Fibroblast of pulmonary artery (primary cell): ENCODE data around the gene C9.

Experiments used
- DNase-seq: peaks from one replicate; pipeline ENCODE4 v3.0.0-alpha.2; 2010; ENCODE audit warnings: low read depth
- H3K4me3 ChIP-seq: replicated peaks from 2 replicates; pipeline ENCODE4 v1.5.1; 2011; ENCODE audit warnings: low read depth, mild to moderate bottlenecking, control low read depth, low read length, moderate library complexity
- TF ChIP-seq, protein P1 (sequence below): IDR thresholded peaks from 2 replicates; pipeline ENCODE4 v1.5.1; 2011; ENCODE audit warnings: mild to moderate bottlenecking, control low read depth, low read length, inconsistent platforms; ENCODE audit errors: missing control alignments

C9 gene

DNA sequence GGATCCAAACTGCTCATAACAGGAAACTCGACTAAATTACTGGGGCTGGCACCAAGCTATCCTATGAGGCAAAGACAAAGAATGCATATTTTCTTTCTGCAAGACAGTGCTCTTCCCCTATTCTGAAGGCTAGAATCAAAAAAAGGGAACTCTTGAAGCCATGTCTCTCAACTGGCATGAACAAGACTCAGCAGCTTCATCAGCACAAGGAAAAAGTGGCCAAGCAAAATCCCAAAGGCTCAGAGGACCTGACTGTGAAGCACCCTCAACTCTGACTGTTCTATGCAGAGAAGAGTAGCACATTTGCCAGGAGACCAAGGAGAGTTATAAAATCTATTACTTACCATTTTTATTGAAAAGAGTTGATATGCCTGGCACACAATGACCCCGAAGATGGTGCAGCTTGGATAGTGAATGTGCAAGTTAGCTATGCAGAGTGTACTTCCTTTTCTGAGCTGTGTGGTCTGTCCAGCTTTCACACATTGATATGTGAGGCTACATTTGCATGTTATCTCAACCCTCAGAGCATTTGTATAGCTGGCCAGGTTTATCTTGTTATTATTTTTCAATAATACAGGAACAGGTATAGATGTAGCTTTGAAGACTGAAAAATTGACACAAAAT, 94.0 kb downstream of the C9 start:
- DNase-seq: no peak
- no peak overlapping the region for H3K4me3 ChIP-seq
- TF ChIP-seq, protein P1, sequence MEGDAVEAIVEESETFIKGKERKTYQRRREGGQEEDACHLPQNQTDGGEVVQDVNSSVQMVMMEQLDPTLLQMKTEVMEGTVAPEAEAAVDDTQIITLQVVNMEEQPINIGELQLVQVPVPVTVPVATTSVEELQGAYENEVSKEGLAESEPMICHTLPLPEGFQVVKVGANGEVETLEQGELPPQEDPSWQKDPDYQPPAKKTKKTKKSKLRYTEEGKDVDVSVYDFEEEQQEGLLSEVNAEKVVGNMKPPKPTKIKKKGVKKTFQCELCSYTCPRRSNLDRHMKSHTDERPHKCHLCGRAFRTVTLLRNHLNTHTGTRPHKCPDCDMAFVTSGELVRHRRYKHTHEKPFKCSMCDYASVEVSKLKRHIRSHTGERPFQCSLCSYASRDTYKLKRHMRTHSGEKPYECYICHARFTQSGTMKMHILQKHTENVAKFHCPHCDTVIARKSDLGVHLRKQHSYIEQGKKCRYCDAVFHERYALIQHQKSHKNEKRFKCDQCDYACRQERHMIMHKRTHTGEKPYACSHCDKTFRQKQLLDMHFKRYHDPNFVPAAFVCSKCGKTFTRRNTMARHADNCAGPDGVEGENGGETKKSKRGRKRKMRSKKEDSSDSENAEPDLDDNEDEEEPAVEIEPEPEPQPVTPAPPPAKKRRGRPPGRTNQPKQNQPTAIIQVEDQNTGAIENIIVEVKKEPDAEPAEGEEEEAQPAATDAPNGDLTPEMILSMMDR: no peak

DNA sequence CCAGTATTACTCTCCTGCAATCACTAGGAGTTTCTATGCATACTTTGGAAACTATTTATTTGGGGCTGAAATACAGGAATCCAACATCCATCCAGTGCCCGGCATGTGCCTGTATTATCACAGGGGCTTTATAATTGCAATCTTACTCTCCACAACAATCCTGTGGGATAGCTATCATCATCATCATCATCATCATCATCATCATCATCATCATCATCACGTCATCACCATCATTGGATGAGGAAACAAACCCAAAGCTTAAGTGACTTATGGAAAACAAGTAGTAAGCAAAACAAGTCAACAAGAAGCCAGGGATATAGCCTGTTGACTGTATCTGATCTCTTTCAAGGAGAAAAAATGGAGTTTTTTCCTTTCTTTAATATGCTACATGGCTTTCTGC, 97.1 kb downstream of the C9 start:
- TF ChIP-seq, protein P1: no peak
- H3K4me3 ChIP-seq: no peak overlapping the region
- no peak for DNase-seq

DNA sequence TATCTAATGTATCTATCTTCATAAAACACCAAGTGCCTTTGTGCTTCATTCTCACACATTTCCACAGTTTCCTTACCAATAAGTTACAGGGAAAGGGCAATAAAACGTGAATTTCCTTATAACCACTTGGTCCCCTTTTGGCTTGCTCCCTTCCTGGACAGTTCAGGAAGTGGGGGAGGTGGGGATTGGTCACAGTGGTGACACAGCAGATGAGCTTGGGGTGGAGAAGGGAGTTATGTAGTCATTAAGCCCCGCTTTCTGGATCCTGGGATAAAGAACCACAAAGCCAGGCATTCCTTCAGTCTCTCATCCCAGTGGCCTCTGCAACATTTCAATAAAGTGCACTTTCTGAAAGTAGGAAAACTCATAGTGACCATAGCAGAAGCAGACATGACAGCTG, 97.9 kb downstream of the C9 start:
- TF ChIP-seq, protein P1: no peak
- no peak for DNase-seq
- H3K4me3 ChIP-seq: no peak overlapping the region

DNA sequence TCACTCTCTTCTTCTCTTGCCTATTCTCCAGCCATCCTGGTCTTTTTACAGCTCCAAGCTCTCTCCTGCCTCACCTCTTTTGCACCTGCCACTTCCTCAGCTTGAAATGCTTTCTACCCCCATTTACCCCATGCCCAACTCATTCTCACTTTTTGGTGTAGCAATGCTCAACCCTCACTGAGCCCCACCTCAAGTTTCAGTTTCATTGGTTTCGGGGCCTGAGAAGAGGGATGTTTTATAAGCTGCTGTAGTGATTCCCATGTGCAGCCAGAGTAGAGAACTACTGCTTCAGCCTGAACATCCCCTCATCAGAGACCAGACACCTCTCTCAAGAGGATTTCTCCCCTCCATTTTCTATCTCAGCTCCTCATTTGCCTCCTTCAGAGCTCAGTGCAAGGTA, 99.8 kb downstream of the C9 start:
- no peak for DNase-seq
- no peak overlapping the region for H3K4me3 ChIP-seq
- TF ChIP-seq, protein P1: no peak

DNA sequence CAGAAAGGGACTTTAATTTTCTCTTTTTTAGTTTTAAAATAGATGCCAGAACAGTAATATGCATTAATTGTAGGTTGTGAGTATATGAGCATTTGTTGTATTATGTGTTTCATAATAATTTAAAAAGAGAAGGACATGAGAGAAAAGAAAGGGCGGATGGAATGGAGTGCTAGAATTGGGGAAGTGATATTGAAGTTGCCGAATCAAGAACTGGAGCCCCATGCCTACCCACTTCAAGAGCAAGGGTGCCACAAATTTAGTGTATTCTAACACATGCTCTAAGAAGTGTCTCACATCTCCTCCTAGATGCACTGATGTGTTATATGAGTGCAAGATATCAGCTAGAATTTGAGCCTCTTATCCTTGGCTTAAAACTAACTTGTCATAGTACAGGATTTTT, 101.3 kb downstream of the C9 start:
- DNase-seq: no peak
- TF ChIP-seq, protein P1: no peak
- no peak overlapping the region for H3K4me3 ChIP-seq

DNA sequence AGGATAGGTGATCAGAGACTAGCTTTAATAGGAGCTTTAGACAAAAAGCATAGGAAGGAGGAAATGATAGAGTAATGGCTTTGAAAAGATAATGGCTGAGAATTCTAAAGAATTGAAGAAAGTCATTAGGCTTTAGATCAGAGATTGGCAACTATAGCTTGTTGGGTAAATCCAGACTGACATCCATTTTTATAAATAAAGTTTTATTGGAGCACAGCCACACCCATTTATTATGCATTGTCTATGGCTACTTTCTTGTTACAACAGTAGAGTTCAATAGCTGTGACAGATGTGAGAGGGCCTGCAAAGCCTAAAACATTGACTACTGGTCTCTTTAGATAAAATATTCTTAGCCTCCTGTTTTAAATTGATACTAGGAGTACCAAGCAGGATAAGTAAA, 104.2 kb downstream of the C9 start:
- no peak overlapping the region for H3K4me3 ChIP-seq
- TF ChIP-seq, protein P1: no peak
- no peak for DNase-seq

DNA sequence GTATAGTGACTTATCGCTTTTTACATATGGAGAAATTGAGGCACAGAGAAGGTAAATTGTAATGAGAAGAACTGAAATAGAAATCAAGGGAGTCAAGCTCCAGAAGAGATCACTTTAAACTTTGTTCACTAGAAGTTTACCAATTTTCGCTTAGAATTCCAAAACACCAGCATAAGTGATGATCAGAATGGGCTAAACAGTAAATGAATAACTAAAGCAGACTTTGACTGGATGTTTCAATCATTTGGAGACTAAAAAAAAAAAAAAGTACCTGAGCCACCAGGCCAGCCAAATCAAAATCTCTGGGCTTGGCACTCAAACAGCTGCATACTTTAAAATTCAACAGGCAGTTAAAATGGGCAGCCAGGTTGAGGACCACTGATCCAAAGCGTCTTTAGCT, 106.7 kb downstream of the C9 start:
- no peak for DNase-seq
- TF ChIP-seq, protein P1: no peak
- H3K4me3 ChIP-seq: no peak overlapping the region
